Body of pancreas (tissue), 4 donors: ENCODE data around the gene TRPM3.

Experiments used
- POLR2A ChIP-seq, 3 donors: fragments of 450-650 bp; IDR thresholded peaks; one replicate each; pipeline ENCODE4 v1.6.1; 2016; ENCODE audit warnings: antibody characterized with exemption in 3 of 3, mild to moderate bottlenecking in 2 of 3
- TF ChIP-seq, protein P1 (sequence below), 7 experiments: fragments of 450-650 bp in 4 of 7; fragments of 200-600 bp in 3 of 7; sonication (generic) in 3 of 7; IDR thresholded peaks; one replicate each; pipeline ENCODE4 v1.5.1; 2016 to 2019; ENCODE audit warnings: antibody characterized with exemption in 7 of 7

- TF ChIP-seq, protein P1, sequence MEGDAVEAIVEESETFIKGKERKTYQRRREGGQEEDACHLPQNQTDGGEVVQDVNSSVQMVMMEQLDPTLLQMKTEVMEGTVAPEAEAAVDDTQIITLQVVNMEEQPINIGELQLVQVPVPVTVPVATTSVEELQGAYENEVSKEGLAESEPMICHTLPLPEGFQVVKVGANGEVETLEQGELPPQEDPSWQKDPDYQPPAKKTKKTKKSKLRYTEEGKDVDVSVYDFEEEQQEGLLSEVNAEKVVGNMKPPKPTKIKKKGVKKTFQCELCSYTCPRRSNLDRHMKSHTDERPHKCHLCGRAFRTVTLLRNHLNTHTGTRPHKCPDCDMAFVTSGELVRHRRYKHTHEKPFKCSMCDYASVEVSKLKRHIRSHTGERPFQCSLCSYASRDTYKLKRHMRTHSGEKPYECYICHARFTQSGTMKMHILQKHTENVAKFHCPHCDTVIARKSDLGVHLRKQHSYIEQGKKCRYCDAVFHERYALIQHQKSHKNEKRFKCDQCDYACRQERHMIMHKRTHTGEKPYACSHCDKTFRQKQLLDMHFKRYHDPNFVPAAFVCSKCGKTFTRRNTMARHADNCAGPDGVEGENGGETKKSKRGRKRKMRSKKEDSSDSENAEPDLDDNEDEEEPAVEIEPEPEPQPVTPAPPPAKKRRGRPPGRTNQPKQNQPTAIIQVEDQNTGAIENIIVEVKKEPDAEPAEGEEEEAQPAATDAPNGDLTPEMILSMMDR (IDR thresholded peaks at IDR 0.05): no peak
- TF ChIP-seq POLR2A (IDR thresholded peaks at IDR 0.05): no peak
Observed at GRCh38 chr9:70673844-70674243, 447.6 kb downstream of the TRPM3 start.
